H1 (cell line): ENCODE data around the gene PLVAP. TPM values are rescaled to one million over a fixed set of nuclear protein-coding genes. Genes with fewer than 3 reads are reported as not detected.

Experiments
- CTCF ChIA-PET: fragments of 300-600 bp; sonication (Branson Sonifier 250); formaldehyde crosslinking; loops from one replicate; lab custom pipeline; 2021; ENCODE audit not compliant: partially characterized antibody; lab: Charles Lee
- POLR2A ChIA-PET: fragments of 300-600 bp; sonication (Branson Sonifier 250); formaldehyde crosslinking; loops from one replicate; lab custom pipeline; 2021; ENCODE audit warnings: inconsistent platforms; ENCODE audit not compliant: partially characterized antibody; lab: Charles Lee
- DNase-seq, 2 experiments: peaks; one replicate each; pipeline versions ENCODE4 v3.0.0 to v3.0.0-alpha.2; 2010 to 2022; ENCODE audit warnings: low spot score in 2 of 2, low read depth in 1 of 2, mixed read lengths in 1 of 2
- FAIRE-seq: peaks from 2 replicates; lab custom pipeline; 2011; peaks lifted over from hg19 to GRCh38; lab: Jason Lieb, UNC
- H2AFZ ChIP-seq: 2 replicates; pipeline ENCODE4 v1.8.1; 2012; ENCODE audit warnings: low read length, inconsistent platforms
- H2AK5ac ChIP-seq: 2 replicates; pipeline ENCODE4 v1.6.1; 2013; ENCODE audit warnings: low read depth, low read length
- H2BK120ac ChIP-seq: replicated peaks from 2 replicates; pipeline ENCODE3; 2013; ENCODE audit warnings: low read depth, low read length, inconsistent platforms
- H2BK12ac ChIP-seq: 2 replicates; pipeline ENCODE4 v1.6.1; 2013; ENCODE audit warnings: low read depth, low read length
- H2BK15ac ChIP-seq: 2 replicates; pipeline ENCODE4 v1.6.1; 2013; ENCODE audit warnings: low read length
- H2BK20ac ChIP-seq: 2 replicates; pipeline ENCODE4 v1.6.1; 2013; ENCODE audit warnings: low read length
- H2BK5ac ChIP-seq: 2 replicates; pipeline ENCODE4 v1.6.1; 2013; ENCODE audit warnings: low read depth, low read length
- H3K14ac ChIP-seq: 2 replicates; pipeline ENCODE4 v1.6.1; 2013; ENCODE audit warnings: inconsistent platforms; ENCODE audit not compliant: insufficient read length
- H3K18ac ChIP-seq: 2 replicates; pipeline ENCODE4 v1.6.1; 2013; ENCODE audit warnings: low read length; ENCODE audit errors: extremely low read depth
- H3K23ac ChIP-seq: 2 replicates; pipeline ENCODE4 v1.6.1; 2013; ENCODE audit warnings: inconsistent platforms; ENCODE audit not compliant: insufficient read length
- H3K23me2 ChIP-seq: 2 replicates; pipeline ENCODE4 v1.6.1; 2013; ENCODE audit warnings: low read depth, low read length
- H3K27ac ChIP-seq: 2 replicates; pipeline ENCODE4 v1.6.1; 2011; ENCODE audit warnings: low read depth, low read length, inconsistent platforms
- H3K27me3 ChIP-seq, 4 experiments: replicated peaks in 1 of 4; 1 replicate in 1 of 4; 2 replicates in 3 of 4; pipeline versions ENCODE4 v1.6.1 to v1.8.1; 2011 to 2013; ENCODE audit warnings: low read length in 3 of 4, mild to moderate bottlenecking in 3 of 4, inconsistent platforms in 2 of 4, mixed read lengths in 2 of 4, moderate library complexity in 1 of 4; ENCODE audit not compliant: control insufficient read depth in 3 of 4, insufficient read depth in 3 of 4; ENCODE audit errors: extremely low read depth in 1 of 4
- H3K36me3 ChIP-seq, 4 experiments: 2 replicates each; pipeline versions ENCODE4 v1.6.1 to v1.8.1; 2011 to 2013; ENCODE audit warnings: mild to moderate bottlenecking in 4 of 4, low read length in 3 of 4, moderate library complexity in 2 of 4, control low read depth in 1 of 4, inconsistent platforms in 1 of 4; ENCODE audit not compliant: insufficient read depth in 4 of 4, control insufficient read depth in 2 of 4
- H3K4ac ChIP-seq: replicated peaks from 2 replicates; pipeline ENCODE3; 2013; ENCODE audit warnings: low read length, low read depth, mixed read lengths, inconsistent platforms; ENCODE audit not compliant: insufficient read length
- H3K4me1 ChIP-seq, 4 experiments: replicated peaks in 1 of 4; 1 replicate in 1 of 4; 2 replicates in 3 of 4; pipeline versions ENCODE4 v1.6.1 to v1.8.1; 2011 to 2013; ENCODE audit warnings: low read length in 3 of 4, inconsistent platforms in 2 of 4, mixed read lengths in 1 of 4; ENCODE audit not compliant: insufficient read depth in 4 of 4, control insufficient read depth in 3 of 4
- H3K4me2 ChIP-seq, 2 experiments: 2 replicates each; pipeline versions ENCODE4 v1.6.1 to v1.8.1; 2011 to 2013; ENCODE audit warnings: low read depth in 2 of 2, low read length in 2 of 2, control low read depth in 1 of 2, inconsistent platforms in 1 of 2, mild to moderate bottlenecking in 1 of 2; ENCODE audit not compliant: insufficient read depth in 1 of 2
- H3K4me3 ChIP-seq, 4 experiments: fragments of 200-600, 300-600 bp in 1 of 4; sonication (generic), shearing (Covaris generic), sonication (Bioruptor Twin) in 1 of 4; 2 replicates each; pipeline versions ENCODE4 v1.5.1 to v1.8.1; 2011 to 2016; ENCODE audit warnings: low read length in 4 of 4, low read depth in 3 of 4, control low read depth in 2 of 4, inconsistent platforms in 2 of 4, mild to moderate bottlenecking in 2 of 4, mixed read lengths in 1 of 4, moderate library complexity in 1 of 4; ENCODE audit not compliant: insufficient read depth in 2 of 4; ENCODE audit errors: extremely low read depth in 1 of 4
- H3K56ac ChIP-seq: replicated peaks from 2 replicates; pipeline ENCODE3; 2013; ENCODE audit warnings: low read depth, mild to moderate bottlenecking, mixed read lengths, low read length, inconsistent platforms; ENCODE audit not compliant: insufficient read length
- H3K79me1 ChIP-seq: 2 replicates; pipeline ENCODE4 v1.6.1; 2013; ENCODE audit warnings: low read depth, low read length, control low read depth
- H3K79me2 ChIP-seq, 2 experiments: 2 replicates each; pipeline versions ENCODE4 v1.6.1 to v1.8.1; 2012 to 2013; ENCODE audit warnings: low read length in 2 of 2, mild to moderate bottlenecking in 2 of 2, inconsistent platforms in 1 of 2; ENCODE audit not compliant: insufficient read depth in 2 of 2, control insufficient read depth in 1 of 2
- H3K9ac ChIP-seq, 4 experiments: replicated peaks in 1 of 4; 1 replicate in 1 of 4; 2 replicates in 3 of 4; pipeline versions ENCODE4 v1.6.1 to v1.8.1; 2011 to 2013; ENCODE audit warnings: low read depth in 3 of 4, low read length in 3 of 4, control low read depth in 2 of 4, mild to moderate bottlenecking in 2 of 4, moderate library complexity in 2 of 4, inconsistent platforms in 1 of 4; ENCODE audit errors: extremely low read depth in 1 of 4
- H3K9me3 ChIP-seq, 2 experiments: 2 replicates each; pipeline versions ENCODE4 v1.6.1 to v1.8.1; 2012 to 2013; ENCODE audit warnings: mild to moderate bottlenecking in 2 of 2, moderate library complexity in 2 of 2, control low read depth in 1 of 2, inconsistent platforms in 1 of 2, low read depth in 1 of 2, low read length in 1 of 2, mixed read lengths in 1 of 2; ENCODE audit not compliant: insufficient read depth in 2 of 2
- H4K20me1 ChIP-seq, 2 experiments: replicated peaks in 1 of 2; 2 replicates each; pipeline versions ENCODE3 to v1.8.1; 2011 to 2013; ENCODE audit warnings: inconsistent platforms in 2 of 2, low read length in 2 of 2, mild to moderate bottlenecking in 1 of 2; ENCODE audit not compliant: insufficient read depth in 2 of 2, control insufficient read depth in 1 of 2
- H4K5ac ChIP-seq: 2 replicates; pipeline ENCODE4 v1.6.1; 2013; ENCODE audit warnings: low read length, low read depth, mixed read lengths, inconsistent platforms; ENCODE audit not compliant: insufficient read length
- H4K8ac ChIP-seq: 2 replicates; pipeline ENCODE4 v1.8.0; 2013; ENCODE audit warnings: mild to moderate bottlenecking, moderate library complexity, low read length, inconsistent platforms; ENCODE audit not compliant: insufficient read depth; ENCODE audit errors: extremely low read depth
- H4K91ac ChIP-seq: replicated peaks from 2 replicates; pipeline ENCODE3; 2013; ENCODE audit warnings: low read length, mixed read lengths, inconsistent platforms; ENCODE audit not compliant: insufficient read length
- ATF2 ChIP-seq: IDR thresholded peaks from 2 replicates; pipeline ENCODE4 v1.6.1; 2012; ENCODE audit warnings: low read length, inconsistent platforms
- BCL11A ChIP-seq, 2 experiments: IDR thresholded peaks; one replicate each; pipeline ENCODE4 v1.6.1; 2011; ENCODE audit warnings: low read depth in 2 of 2, low read length in 2 of 2, mild to moderate bottlenecking in 2 of 2
- CBX8 ChIP-seq: fragments of 300-800, 300-1000 bp; sonication (generic); IDR thresholded peaks from 2 replicates; pipeline ENCODE4 v1.7.1; 2016; ENCODE audit warnings: low read depth, low read length, borderline replicate concordance
- CTBP2 ChIP-seq: IDR thresholded peaks from 2 replicates; pipeline ENCODE4 v1.7.0; 2011; ENCODE audit warnings: borderline replicate concordance, mild to moderate bottlenecking, moderate library complexity, mixed read lengths, low read length; ENCODE audit not compliant: insufficient read depth, insufficient read length
- EZH2 ChIP-seq: fragments of 200-600 bp; sonication (generic); IDR thresholded peaks from 2 replicates; pipeline ENCODE4 v1.7.1; 2012; ENCODE audit warnings: low read depth, mild to moderate bottlenecking, moderate library complexity, low read length, inconsistent platforms; ENCODE audit not compliant: severe bottlenecking
- KDM5A ChIP-seq: fragments of 200-600 bp; IDR thresholded peaks from 2 replicates; pipeline ENCODE4 v1.7.1; 2012; ENCODE audit warnings: mild to moderate bottlenecking, low read length, inconsistent platforms, mixed read lengths
- MAFK ChIP-seq: IDR thresholded peaks from 2 replicates; pipeline ENCODE4 v1.6.1; 2012; ENCODE audit warnings: low read depth, mild to moderate bottlenecking, improper control_type of control experiment, low read length
- NANOG ChIP-seq: IDR thresholded peaks from 2 replicates; pipeline ENCODE4 v1.6.1; 2011; ENCODE audit warnings: low read length, low read depth, mild to moderate bottlenecking, inconsistent platforms; ENCODE audit not compliant: insufficient read depth, poor library complexity, severe bottlenecking
- SP2 ChIP-seq: IDR thresholded peaks from 2 replicates; pipeline ENCODE4 v1.6.1; 2012; ENCODE audit warnings: mild to moderate bottlenecking, low read length, inconsistent platforms
- TAF7 ChIP-seq: optimal IDR thresholded peaks from 2 replicates; pipeline ENCODE3; 2011; ENCODE audit warnings: low read depth, mild to moderate bottlenecking, inconsistent platforms, low read length, moderate library complexity, borderline replicate concordance
- YY1 ChIP-seq: IDR thresholded peaks from 2 replicates; pipeline ENCODE4 v1.6.1; 2011; ENCODE audit warnings: low read depth, mild to moderate bottlenecking, low read length
- ZNF274 ChIP-seq: IDR thresholded peaks from 2 replicates; pipeline ENCODE4 v1.7.0; 2012; ENCODE audit warnings: low read length, borderline replicate concordance; ENCODE audit errors: extremely low read depth
- WGBS, 2 experiments: shearing (Covaris generic) in 1 of 2; methylation state at CpG; one replicate each; pipeline versions ENCODE4 v1.1.6 to v1.1.7; 2013 to 2015; ENCODE audit warnings: low lambda C conversion rate in 2 of 2, mixed read lengths in 2 of 2, inconsistent platforms in 1 of 2, low coverage in 1 of 2, missing lambda C conversion rate in 1 of 2; ENCODE audit not compliant: insufficient replicate concordance in 2 of 2, insufficient coverage in 1 of 2, insufficient read length in 1 of 2; ENCODE audit errors: extremely low coverage in 1 of 2, missing lambda C conversion rate in 1 of 2; 5-methylcytosine and 5-hydroxymethylcytosine counted together
- polyA plus RNA-seq, 7 experiments: library from polyadenylated mRNA; depleted of rRNA in 3 of 7; stranded (reverse) in 5 of 7; unstranded in 2 of 7; fragments of >200 nt in 5 of 7; fragments of 200-250 nt in 2 of 7; gene quantifications; 1 replicate in 5 of 7; 2 replicates in 1 of 7; 4 replicates in 1 of 7; pipeline versions ENCODE4 v1.2.1 to v1.2.3, GENCODE V29; 2011 to 2013; ENCODE audit warnings: missing spikeins in 2 of 7, mixed read lengths in 2 of 7
- total RNA-seq: library from RNA; stranded (reverse); fragmentation: NEBNext Ultra II Directional; extraction: Animal tissue kit (Norgen Biotek cat#: 25700); gene quantifications from 2 replicates; pipeline ENCODE4 v1.2.1, GENCODE V29; 2021

Gene PLVAP
- total and polyA plus RNA-seq, 2 of the 8 experiments (the other 6 are each of a cell fraction or from before 2014, with no cell fraction given): 0.32 TPM; not detected in 1

GRCh38 chr19:17401628-17402027 lies 24.5 kb upstream of the PLVAP start:
- no peak overlapping the region for H2BK12ac ChIP-seq
- H2BK20ac ChIP-seq: no peak overlapping the region
- 90% methylated on average over 6 of the region's 6 CpGs; no CpG with 5 or more reads in 1 of the 2 experiments for WGBS, 2 experiments
- H4K91ac ChIP-seq: no peak overlapping the region
- no peak overlapping the region for H3K56ac ChIP-seq
- CTCF ChIA-PET: interaction anchor here (0.6 to 1.8 kb wide), 2 partner anchors 17 to 29 kb away, joined by 3 to 6 read pairs; no protein-coding TSS in a partner anchor
- no peak for DNase-seq
- peaks cover 10% of the 10 kb centered on the region; the same call in 1 of the 2 replicates for H3K23me2 ChIP-seq
- no peak overlapping the region for H2AFZ ChIP-seq
- peaks cover 0 to 4% of the 10 kb centered on the region in 2 experiments; a peak in 1 of 4 replicates for H3K79me2 ChIP-seq
- peaks cover 4 to 23% (median 13%) of the 10 kb centered on the region in 4 experiments for H3K4me1 ChIP-seq
- H3K27ac ChIP-seq: no peak overlapping the region
- H2BK120ac ChIP-seq: no peak overlapping the region
- no peak overlapping the region for H2BK15ac ChIP-seq
- H2BK5ac ChIP-seq: no peak overlapping the region
- no peaks in the 10 kb centered on the region for H3K9me3 ChIP-seq
- no peak overlapping the region for H3K14ac ChIP-seq
- POLR2A ChIA-PET: interaction anchor here (0.7 to 1.6 kb wide), 3 partner anchors 9 to 99 kb away, joined by 3 to 10 read pairs (median 7); no protein-coding TSS in a partner anchor
- FAIRE-seq: no peak
- no peaks in the 10 kb centered on the region; the same call in 1 of the 2 replicates for H3K79me1 ChIP-seq
- H3K27me3 ChIP-seq: no peaks in the 10 kb centered on the region; a peak in 1 of 7 replicates
- no peak overlapping the region for H3K4me2 ChIP-seq
- no peak overlapping the region for H3K9ac ChIP-seq
- H3K36me3 ChIP-seq: peaks cover 0 to 20% (median 1%) of the 10 kb centered on the region in 4 experiments; a peak in 4 of 8 replicates
- H2AK5ac ChIP-seq: no peak overlapping the region
- no peak overlapping the region for H4K8ac ChIP-seq
- H3K4me3 ChIP-seq: no peak overlapping the region
- no peak overlapping the region for H4K5ac ChIP-seq
- no peak overlapping the region for H3K4ac ChIP-seq
- H4K20me1 ChIP-seq: no peaks in the 10 kb centered on the region
- no peak overlapping the region for H3K23ac ChIP-seq
- no peak overlapping the region for H3K18ac ChIP-seq
- TF ChIP-seq CBX8: no peak
- TF ChIP-seq SP2: no peak
- no peak for TF ChIP-seq ZNF274
- no peak for TF ChIP-seq TAF7
- TF ChIP-seq NANOG: no peak
- no peak for TF ChIP-seq KDM5A
- TF ChIP-seq MAFK: no peak
- TF ChIP-seq BCL11A (IDR thresholded peaks at IDR 0.05; ENCODE audit: low read depth in 2 of 2, low read length in 2 of 2): no peak
- TF ChIP-seq YY1: no peak
- no peak for TF ChIP-seq CTBP2
- no peak for TF ChIP-seq ATF2
- no peak for TF ChIP-seq EZH2
